Right lobe of liver (tissue), 4 donors: ENCODE data around the gene ENO4.

ENCODE experiments used
- POLR2A ChIP-seq: fragments of 450-650 bp; IDR thresholded peaks from one replicate; pipeline ENCODE4 v1.6.1; 2017; ENCODE audit warnings: antibody characterized with exemption, mild to moderate bottlenecking
- TF ChIP-seq, protein P1 (sequence below), 4 donors: fragments of 200-600 bp in 3 of 4; fragments of 450-650 bp in 1 of 4; IDR thresholded peaks; one replicate each; pipeline versions ENCODE4 v1.5.1 to v1.8.0; 2016 to 2022; ENCODE audit warnings: antibody characterized with exemption in 4 of 4, mild to moderate bottlenecking in 2 of 4
- donor health status: DM: no; HTN: no; CAD: no.
- donor health status: DM: no; HTN: no; CAD: no.
- donor health status: DM: no; HTN: yes; CAD: no.

DNA sequence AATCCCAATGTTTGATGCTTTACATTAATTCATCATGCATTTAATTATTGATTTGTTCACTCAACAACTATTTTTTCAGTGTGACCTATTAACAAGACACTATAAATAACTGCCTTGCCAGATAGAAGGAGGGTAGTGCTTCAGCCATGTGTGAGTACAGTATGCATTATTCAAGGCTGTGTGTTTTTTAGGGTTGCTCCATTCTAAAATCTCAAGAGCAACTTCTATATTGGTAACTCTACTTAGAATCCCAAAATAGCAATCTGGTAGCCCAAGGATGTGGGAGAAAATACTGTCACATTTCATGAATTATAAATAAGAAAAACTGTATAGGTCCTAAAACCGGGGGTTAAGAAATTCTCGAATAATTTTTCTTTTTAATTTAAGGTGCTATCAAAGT is 69.9 kb downstream of the ENO4 start:
- no peak for TF ChIP-seq POLR2A
- TF ChIP-seq, protein P1, sequence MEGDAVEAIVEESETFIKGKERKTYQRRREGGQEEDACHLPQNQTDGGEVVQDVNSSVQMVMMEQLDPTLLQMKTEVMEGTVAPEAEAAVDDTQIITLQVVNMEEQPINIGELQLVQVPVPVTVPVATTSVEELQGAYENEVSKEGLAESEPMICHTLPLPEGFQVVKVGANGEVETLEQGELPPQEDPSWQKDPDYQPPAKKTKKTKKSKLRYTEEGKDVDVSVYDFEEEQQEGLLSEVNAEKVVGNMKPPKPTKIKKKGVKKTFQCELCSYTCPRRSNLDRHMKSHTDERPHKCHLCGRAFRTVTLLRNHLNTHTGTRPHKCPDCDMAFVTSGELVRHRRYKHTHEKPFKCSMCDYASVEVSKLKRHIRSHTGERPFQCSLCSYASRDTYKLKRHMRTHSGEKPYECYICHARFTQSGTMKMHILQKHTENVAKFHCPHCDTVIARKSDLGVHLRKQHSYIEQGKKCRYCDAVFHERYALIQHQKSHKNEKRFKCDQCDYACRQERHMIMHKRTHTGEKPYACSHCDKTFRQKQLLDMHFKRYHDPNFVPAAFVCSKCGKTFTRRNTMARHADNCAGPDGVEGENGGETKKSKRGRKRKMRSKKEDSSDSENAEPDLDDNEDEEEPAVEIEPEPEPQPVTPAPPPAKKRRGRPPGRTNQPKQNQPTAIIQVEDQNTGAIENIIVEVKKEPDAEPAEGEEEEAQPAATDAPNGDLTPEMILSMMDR (IDR thresholded peaks at IDR 0.05), result no peak
